ENCODE measurements around the gene ATG13. TPM values are rescaled to one million over a fixed set of nuclear protein-coding genes. Genes with fewer than 3 reads are reported as not detected.

The ATG13 gene
- total and polyA plus RNA-seq, 2 experiments from 2014 or later, result 32.9 to 71.1 TPM

- no peaks in the 10 kb centered on the region for H3K79me2 ChIP-seq (replicated peaks; ENCODE audit: insufficient read depth)
- TF ChIP-seq, protein P1, sequence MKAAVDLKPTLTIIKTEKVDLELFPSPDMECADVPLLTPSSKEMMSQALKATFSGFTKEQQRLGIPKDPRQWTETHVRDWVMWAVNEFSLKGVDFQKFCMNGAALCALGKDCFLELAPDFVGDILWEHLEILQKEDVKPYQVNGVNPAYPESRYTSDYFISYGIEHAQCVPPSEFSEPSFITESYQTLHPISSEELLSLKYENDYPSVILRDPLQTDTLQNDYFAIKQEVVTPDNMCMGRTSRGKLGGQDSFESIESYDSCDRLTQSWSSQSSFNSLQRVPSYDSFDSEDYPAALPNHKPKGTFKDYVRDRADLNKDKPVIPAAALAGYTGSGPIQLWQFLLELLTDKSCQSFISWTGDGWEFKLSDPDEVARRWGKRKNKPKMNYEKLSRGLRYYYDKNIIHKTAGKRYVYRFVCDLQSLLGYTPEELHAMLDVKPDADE (IDR thresholded peaks at IDR 0.05), result no peak
- TF ChIP-seq JUNB (IDR thresholded peaks at IDR 0.05; ENCODE audit: unreplicated experiment) (no peak), POLR2AphosphoS5 (IDR thresholded peaks at IDR 0.05; ENCODE audit: low read depth) (no peak), ZNF331 (CRISPR knock-in tag; IDR thresholded peaks at IDR 0.05; ENCODE audit: low read depth) (no peak), EZH2 (IDR thresholded peaks at IDR 0.05; ENCODE audit: low read depth, unreplicated experiment) (no peak), NANOG (IDR thresholded peaks at IDR 0.05; ENCODE audit: borderline replicate concordance) (no peak), STAT1 (IDR thresholded peaks at IDR 0.05; ENCODE audit: unreplicated experiment) (no peak), ZNF114 (CRISPR knock-in tag; IDR thresholded peaks at IDR 0.05) (no peak), CREB1 (CRISPR knock-in tag; IDR thresholded peaks at IDR 0.05; ENCODE audit: low read depth) (no peak), ZNF462 (CRISPR knock-in tag; IDR thresholded peaks at IDR 0.05) (no peak), EZH2phosphoT487 (IDR thresholded peaks at IDR 0.05; ENCODE audit: unreplicated experiment) (no peak)
- TF ChIP-seq, protein P2, sequence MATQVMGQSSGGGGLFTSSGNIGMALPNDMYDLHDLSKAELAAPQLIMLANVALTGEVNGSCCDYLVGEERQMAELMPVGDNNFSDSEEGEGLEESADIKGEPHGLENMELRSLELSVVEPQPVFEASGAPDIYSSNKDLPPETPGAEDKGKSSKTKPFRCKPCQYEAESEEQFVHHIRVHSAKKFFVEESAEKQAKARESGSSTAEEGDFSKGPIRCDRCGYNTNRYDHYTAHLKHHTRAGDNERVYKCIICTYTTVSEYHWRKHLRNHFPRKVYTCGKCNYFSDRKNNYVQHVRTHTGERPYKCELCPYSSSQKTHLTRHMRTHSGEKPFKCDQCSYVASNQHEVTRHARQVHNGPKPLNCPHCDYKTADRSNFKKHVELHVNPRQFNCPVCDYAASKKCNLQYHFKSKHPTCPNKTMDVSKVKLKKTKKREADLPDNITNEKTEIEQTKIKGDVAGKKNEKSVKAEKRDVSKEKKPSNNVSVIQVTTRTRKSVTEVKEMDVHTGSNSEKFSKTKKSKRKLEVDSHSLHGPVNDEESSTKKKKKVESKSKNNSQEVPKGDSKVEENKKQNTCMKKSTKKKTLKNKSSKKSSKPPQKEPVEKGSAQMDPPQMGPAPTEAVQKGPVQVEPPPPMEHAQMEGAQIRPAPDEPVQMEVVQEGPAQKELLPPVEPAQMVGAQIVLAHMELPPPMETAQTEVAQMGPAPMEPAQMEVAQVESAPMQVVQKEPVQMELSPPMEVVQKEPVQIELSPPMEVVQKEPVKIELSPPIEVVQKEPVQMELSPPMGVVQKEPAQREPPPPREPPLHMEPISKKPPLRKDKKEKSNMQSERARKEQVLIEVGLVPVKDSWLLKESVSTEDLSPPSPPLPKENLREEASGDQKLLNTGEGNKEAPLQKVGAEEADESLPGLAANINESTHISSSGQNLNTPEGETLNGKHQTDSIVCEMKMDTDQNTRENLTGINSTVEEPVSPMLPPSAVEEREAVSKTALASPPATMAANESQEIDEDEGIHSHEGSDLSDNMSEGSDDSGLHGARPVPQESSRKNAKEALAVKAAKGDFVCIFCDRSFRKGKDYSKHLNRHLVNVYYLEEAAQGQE (IDR thresholded peaks at IDR 0.05; ENCODE audit: unreplicated experiment), result no peak
- TF ChIP-seq, protein P3, sequence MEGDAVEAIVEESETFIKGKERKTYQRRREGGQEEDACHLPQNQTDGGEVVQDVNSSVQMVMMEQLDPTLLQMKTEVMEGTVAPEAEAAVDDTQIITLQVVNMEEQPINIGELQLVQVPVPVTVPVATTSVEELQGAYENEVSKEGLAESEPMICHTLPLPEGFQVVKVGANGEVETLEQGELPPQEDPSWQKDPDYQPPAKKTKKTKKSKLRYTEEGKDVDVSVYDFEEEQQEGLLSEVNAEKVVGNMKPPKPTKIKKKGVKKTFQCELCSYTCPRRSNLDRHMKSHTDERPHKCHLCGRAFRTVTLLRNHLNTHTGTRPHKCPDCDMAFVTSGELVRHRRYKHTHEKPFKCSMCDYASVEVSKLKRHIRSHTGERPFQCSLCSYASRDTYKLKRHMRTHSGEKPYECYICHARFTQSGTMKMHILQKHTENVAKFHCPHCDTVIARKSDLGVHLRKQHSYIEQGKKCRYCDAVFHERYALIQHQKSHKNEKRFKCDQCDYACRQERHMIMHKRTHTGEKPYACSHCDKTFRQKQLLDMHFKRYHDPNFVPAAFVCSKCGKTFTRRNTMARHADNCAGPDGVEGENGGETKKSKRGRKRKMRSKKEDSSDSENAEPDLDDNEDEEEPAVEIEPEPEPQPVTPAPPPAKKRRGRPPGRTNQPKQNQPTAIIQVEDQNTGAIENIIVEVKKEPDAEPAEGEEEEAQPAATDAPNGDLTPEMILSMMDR (conservative IDR thresholded peaks at IDR 0.05; ENCODE audit: low read depth in 2 of 2), result no peak
- Mint-ChIP-seq H3K27ac (no peak overlapping the region), H3K4me1 (peaks cover under 1% of the 10 kb centered on the region; the same call in 1 of the 3 replicates), H3K9me3 (no peaks in the 10 kb centered on the region), H3K4me3 (no peak overlapping the region), H3K36me3 (ENCODE audit: low read depth) (peaks cover 5% of the 10 kb centered on the region; the same call in 2 of the 3 replicates), H3K27me3 (ENCODE audit: insufficient read depth, low read depth, poor library complexity) (peaks cover 1% of the 10 kb centered on the region)
- no peak overlapping the region for H3K4me2 ChIP-seq
- H3K4me1 ChIP-seq (ENCODE audit: insufficient read depth), result no peaks in the 10 kb centered on the region
- DNase-seq (ENCODE audit: low spot score), result no peak
- H3K27me3 ChIP-seq (ENCODE audit: insufficient read depth), result no peaks in the 10 kb centered on the region
- no peak for ATAC-seq
- no peaks in the 10 kb centered on the region for H3K9me2 ChIP-seq (ENCODE audit: insufficient read depth)
- H3K27ac ChIP-seq (ENCODE audit: low read depth), result no peak overlapping the region
- no peak overlapping the region for H3K4me3 ChIP-seq
- H3K36me3 ChIP-seq (ENCODE audit: insufficient read depth), result no peaks in the 10 kb centered on the region
- H4K20me1 ChIP-seq (replicated peaks; ENCODE audit: insufficient read depth), result no peaks in the 10 kb centered on the region
- no peaks in the 10 kb centered on the region for H3F3A ChIP-seq (replicated peaks; ENCODE audit: low read depth)
- H2AFZ ChIP-seq, result no peak overlapping the region
Measured at GRCh38 chr11:46692450-46692849, 75.1 kb downstream of the ATG13 start.
